Astrocyte (in vitro differentiated cells and primary cell): ENCODE results near the gene CNTN6. TPM values are rescaled to one million over a fixed set of nuclear protein-coding genes. Genes with fewer than 3 reads are reported as not detected.

ENCODE experiments used
- DNase-seq: peaks from one replicate; pipeline ENCODE4 v3.0.0-alpha.2; 2010; ENCODE audit warnings: low read depth
- FAIRE-seq: peaks from 2 replicates; lab custom pipeline; 2011; peaks lifted over from hg19 to GRCh38; lab: Jason Lieb, UNC
- H2AFZ ChIP-seq: 2 replicates; pipeline ENCODE4 v1.6.0; 2012; ENCODE audit warnings: low read depth, low read length, inconsistent platforms
- H3K27ac ChIP-seq: 2 replicates; pipeline ENCODE4 v1.5.1; 2011; ENCODE audit warnings: low read depth, low read length, inconsistent platforms
- H3K27me3 ChIP-seq: 2 replicates; pipeline ENCODE4 v1.6.0; 2011; ENCODE audit warnings: low read length, inconsistent platforms; ENCODE audit not compliant: insufficient read depth
- H3K36me3 ChIP-seq: 2 replicates; pipeline ENCODE4 v1.5.1; 2011; ENCODE audit warnings: low read length, inconsistent platforms; ENCODE audit not compliant: insufficient read depth
- H3K4me1 ChIP-seq: 2 replicates; pipeline ENCODE4 v1.5.1; 2011; ENCODE audit warnings: low read length, inconsistent platforms; ENCODE audit not compliant: insufficient read depth
- H3K4me2 ChIP-seq: 2 replicates; pipeline ENCODE4 v1.6.0; 2012; ENCODE audit warnings: low read length, inconsistent platforms
- H3K4me3 ChIP-seq: 2 replicates; pipeline ENCODE4 v1.5.1; 2011; ENCODE audit warnings: low read depth, mild to moderate bottlenecking, low read length, inconsistent platforms; ENCODE audit not compliant: insufficient read depth
- H3K79me2 ChIP-seq: 2 replicates; pipeline ENCODE4 v1.6.0; 2012; ENCODE audit warnings: mild to moderate bottlenecking, low read length, inconsistent platforms; ENCODE audit not compliant: insufficient read depth
- H3K9ac ChIP-seq: 2 replicates; pipeline ENCODE4 v1.6.0; 2012; ENCODE audit warnings: mild to moderate bottlenecking, low read length, inconsistent platforms
- H3K9me3 ChIP-seq: 2 replicates; pipeline ENCODE4 v1.5.1; 2012; ENCODE audit warnings: low read depth, mild to moderate bottlenecking, low read length, inconsistent platforms; ENCODE audit not compliant: insufficient read depth
- H4K20me1 ChIP-seq: 2 replicates; pipeline ENCODE4 v1.6.0; 2012; ENCODE audit warnings: low read length, inconsistent platforms; ENCODE audit not compliant: insufficient read depth
- H3K27ac Mint-ChIP-seq: one replicate; pipeline ENCODE4 v1.8.0; 2021; ENCODE audit warnings: mild to moderate bottlenecking, mixed read lengths; ENCODE audit not compliant: unreplicated experiment
- H3K27me3 Mint-ChIP-seq: one replicate; pipeline ENCODE4 v1.8.0; 2021; ENCODE audit warnings: low read depth, mixed read lengths; ENCODE audit not compliant: unreplicated experiment
- H3K36me3 Mint-ChIP-seq: one replicate; pipeline ENCODE4 v1.8.0; 2021; ENCODE audit warnings: low read depth, mixed read lengths; ENCODE audit not compliant: unreplicated experiment
- H3K4me1 Mint-ChIP-seq: one replicate; pipeline ENCODE4 v1.8.0; 2021; ENCODE audit warnings: low read depth, mixed read lengths; ENCODE audit not compliant: unreplicated experiment
- H3K4me3 Mint-ChIP-seq: one replicate; pipeline ENCODE4 v1.8.0; 2021; ENCODE audit warnings: mild to moderate bottlenecking, moderate library complexity, mixed read lengths; ENCODE audit not compliant: unreplicated experiment
- H3K9me3 Mint-ChIP-seq: one replicate; pipeline ENCODE4 v1.8.0; 2021; ENCODE audit warnings: mild to moderate bottlenecking, mixed read lengths; ENCODE audit not compliant: unreplicated experiment
- CTCF ChIP-seq: IDR thresholded peaks from 2 replicates; pipeline ENCODE4 v1.5.1; 2011; ENCODE audit warnings: low read depth, mild to moderate bottlenecking, inconsistent platforms, low read length, moderate library complexity; ENCODE audit not compliant: insufficient read depth
- EZH2 ChIP-seq: IDR thresholded peaks from 2 replicates; pipeline ENCODE4 v1.6.1; 2012; ENCODE audit warnings: mild to moderate bottlenecking, low read length, inconsistent platforms; ENCODE audit not compliant: insufficient read depth
- total RNA-seq: library from RNA; stranded (reverse); gene quantifications from 2 replicates; pipeline ENCODE4 v1.2.1, GENCODE V29; 2021

CNTN6 gene
- total RNA-seq, 1 donor from 2014 or later = not detected

GRCh38 chr3:1147326-1147725, 54.5 kb downstream of the CNTN6 start:
- FAIRE-seq = no peak
- Histone ChIP-seq H3K27me3 (no peaks in the 10 kb centered on the region), H3K9me3 (no peaks in the 10 kb centered on the region), H4K20me1 (no peaks in the 10 kb centered on the region), H3K4me2 (no peak overlapping the region), H3K4me1 (no peaks in the 10 kb centered on the region), H3K79me2 (no peaks in the 10 kb centered on the region), H3K4me3 (no peak overlapping the region), H3K9ac (no peak overlapping the region), H3K36me3 (no peaks in the 10 kb centered on the region), H2AFZ (no peak overlapping the region), H3K27ac (no peak overlapping the region)
- Mint-ChIP-seq H3K9me3 (peaks cover 3% of the 10 kb centered on the region), H3K4me1 (no peaks in the 10 kb centered on the region), H3K4me3 (no peak overlapping the region), H3K36me3 (no peaks in the 10 kb centered on the region), H3K27me3 (no peaks in the 10 kb centered on the region), H3K27ac (no peak overlapping the region)
- DNase-seq = no peak
- no peak for TF ChIP-seq EZH2
- TF ChIP-seq CTCF = no peak

GRCh38 chr3:1147819-1148218, 55.0 kb downstream of the CNTN6 start:
- Histone ChIP-seq H2AFZ (no peak overlapping the region), H3K9me3 (no peaks in the 10 kb centered on the region), H3K4me2 (no peak overlapping the region), H3K79me2 (no peaks in the 10 kb centered on the region), H4K20me1 (no peaks in the 10 kb centered on the region), H3K27ac (no peak overlapping the region), H3K9ac (no peak overlapping the region), H3K4me1 (no peaks in the 10 kb centered on the region), H3K36me3 (no peaks in the 10 kb centered on the region), H3K4me3 (no peak overlapping the region), H3K27me3 (no peaks in the 10 kb centered on the region)
- FAIRE-seq (no peak), DNase-seq (no peak)
- Mint-ChIP-seq H3K4me3 (no peak overlapping the region), H3K36me3 (no peaks in the 10 kb centered on the region), H3K4me1 (no peaks in the 10 kb centered on the region), H3K27ac (no peak overlapping the region), H3K9me3 (peaks cover 3% of the 10 kb centered on the region), H3K27me3 (no peaks in the 10 kb centered on the region)
- TF ChIP-seq CTCF = no peak
- TF ChIP-seq EZH2 = no peak

- DNase-seq (no peak), FAIRE-seq (no peak)
- no peaks in the 10 kb centered on the region for H3K36me3 Mint-ChIP-seq
- H3K4me3 ChIP-seq = no peak overlapping the region
- H4K20me1 ChIP-seq = no peaks in the 10 kb centered on the region
- H3K9me3 ChIP-seq = no peaks in the 10 kb centered on the region
- no peaks in the 10 kb centered on the region for H3K4me1 Mint-ChIP-seq
- TF ChIP-seq CTCF (no peak), EZH2 (no peak)
- no peaks in the 10 kb centered on the region for H3K27me3 ChIP-seq
- H3K27ac Mint-ChIP-seq = no peak overlapping the region
- H3K4me2 ChIP-seq = no peak overlapping the region
- H3K36me3 ChIP-seq = no peaks in the 10 kb centered on the region
- no peak overlapping the region for H3K9ac ChIP-seq
- no peak overlapping the region for H2AFZ ChIP-seq
- no peak overlapping the region for H3K27ac ChIP-seq
- no peaks in the 10 kb centered on the region for H3K4me1 ChIP-seq
- no peaks in the 10 kb centered on the region for H3K27me3 Mint-ChIP-seq
- no peak overlapping the region for H3K4me3 Mint-ChIP-seq
- no peaks in the 10 kb centered on the region for H3K79me2 ChIP-seq
- H3K9me3 Mint-ChIP-seq = peaks cover 5% of the 10 kb centered on the region
These were observed 71.3 kb downstream of the CNTN6 start for GRCh38 chr3:1164101-1164500.
